GM19324 (cell line): ENCODE measurements around the gene MAPRE2.

ENCODE experiments used
- ATAC-seq: cut with Tn5 transposase; IDR thresholded peaks from one replicate; pipeline ENCODE4 v1.9.1; 2021; ENCODE audit warnings: mild to moderate bottlenecking, moderate library complexity; ENCODE audit not compliant: unreplicated experiment, low FRiP score

MAPRE2 gene

DNA sequence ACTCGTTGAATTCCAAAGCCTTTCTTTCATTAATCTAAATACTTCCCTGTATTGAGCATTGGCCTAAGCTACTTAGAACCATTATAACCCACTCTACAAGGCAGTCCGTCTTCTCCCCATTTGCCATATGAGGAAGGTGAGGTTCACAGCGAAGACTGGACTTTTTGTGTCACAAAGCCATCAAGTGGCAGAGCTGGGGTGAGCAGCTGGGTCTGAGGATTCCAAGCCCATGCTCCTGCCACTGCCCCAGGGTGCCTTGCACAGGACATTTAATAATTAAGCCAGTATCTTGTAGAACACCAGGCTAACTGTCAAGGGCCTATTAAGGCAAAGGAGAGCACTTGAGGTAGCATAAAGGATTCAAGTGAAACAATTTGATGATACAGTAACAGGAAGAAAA lies 130.8 kb downstream of the MAPRE2 start:
- no peak for ATAC-seq

DNA sequence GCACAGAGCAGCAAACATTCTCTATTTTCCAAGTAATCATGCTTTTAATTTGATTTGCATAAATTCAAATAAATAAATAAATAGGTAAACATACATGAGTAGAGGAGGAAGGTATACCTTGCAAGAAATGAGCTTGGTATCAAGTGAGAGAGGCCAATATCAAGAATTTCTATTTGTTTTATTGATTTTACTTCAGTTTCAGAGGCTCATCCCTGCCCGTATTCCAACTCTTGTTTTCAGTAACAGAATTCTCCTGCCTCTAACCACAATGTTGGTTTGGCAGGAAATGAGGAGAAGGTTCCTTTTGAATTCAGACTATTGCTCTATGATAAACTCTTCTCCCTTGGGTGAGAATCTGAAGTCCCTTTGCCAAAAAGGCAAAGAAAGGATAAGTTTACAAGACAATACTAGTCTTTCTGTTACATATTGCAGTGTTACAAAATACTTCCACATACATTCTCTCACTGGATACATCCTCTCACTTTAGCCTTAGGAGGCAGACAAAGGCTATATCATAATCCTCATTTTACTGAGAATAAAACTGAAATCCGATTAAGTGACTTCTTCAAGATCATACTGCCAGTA lies 131.3 kb downstream of the MAPRE2 start:
- ATAC-seq, result no peak

DNA sequence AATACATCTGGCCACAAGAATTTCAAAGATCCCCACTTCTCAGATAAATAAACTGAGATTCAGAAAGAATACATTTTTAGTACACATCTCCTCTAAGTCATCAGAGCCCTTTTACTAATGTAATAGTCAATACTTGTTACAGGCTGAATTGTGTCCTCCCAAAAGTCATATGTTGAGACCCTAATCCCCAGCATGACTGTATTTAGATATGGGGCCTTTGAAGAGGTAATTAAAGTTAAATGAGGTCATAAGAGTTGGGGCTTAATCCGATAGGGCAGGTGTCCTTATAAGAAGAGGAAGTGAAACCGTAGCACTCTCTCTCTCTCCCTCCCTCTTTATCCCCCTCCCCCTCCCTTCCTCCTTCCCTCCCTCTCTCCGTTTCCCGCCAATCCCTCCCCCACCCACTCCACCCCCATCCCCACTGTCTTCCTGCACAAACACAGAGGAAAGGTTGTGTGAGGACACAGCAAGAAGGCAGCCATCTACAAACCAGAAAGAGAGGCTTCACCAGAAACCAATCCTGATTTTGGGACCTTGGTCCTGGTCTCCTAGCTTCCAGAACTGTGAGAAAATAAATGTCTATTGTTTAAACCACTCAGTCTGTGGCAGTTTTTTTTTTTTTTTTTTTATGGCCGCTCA lies 133.0 kb downstream of the MAPRE2 start:
- no peak for ATAC-seq

DNA sequence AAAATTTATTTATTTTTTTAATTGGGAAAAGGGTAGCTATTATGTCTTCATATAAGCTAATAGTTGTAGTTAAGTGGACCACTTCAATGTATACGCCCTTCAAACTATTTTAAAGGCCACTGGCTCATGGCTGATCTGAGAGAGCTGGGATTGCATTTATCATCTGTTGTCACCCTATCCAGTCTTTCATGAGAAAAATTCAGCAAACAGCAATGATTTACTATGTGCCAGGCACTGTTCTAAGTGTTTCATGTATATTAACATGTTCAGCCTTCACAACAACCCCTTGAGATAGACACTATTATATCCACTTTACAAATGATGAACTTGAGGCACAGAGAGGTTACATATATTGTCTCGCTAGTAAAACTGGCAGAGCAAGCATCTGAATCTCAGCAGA lies 133.5 kb downstream of the MAPRE2 start:
- no peak for ATAC-seq

DNA sequence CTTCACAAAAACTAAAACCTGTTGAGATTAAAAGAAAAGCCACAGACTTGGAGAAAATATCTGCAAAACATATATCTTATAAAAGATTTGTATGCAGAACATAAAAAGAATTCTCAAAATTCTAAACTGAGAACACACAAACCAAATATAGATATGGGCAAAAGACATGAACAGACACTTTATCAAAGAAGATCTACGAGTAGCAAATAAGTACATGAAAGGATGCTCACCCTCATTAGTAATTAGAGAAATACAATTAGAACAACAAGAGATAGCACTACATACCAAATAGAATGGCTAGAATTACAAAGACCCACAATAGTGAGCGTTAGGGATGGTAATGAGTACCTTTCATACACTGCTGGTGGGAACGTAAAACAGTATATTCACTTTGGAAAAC lies 135.7 kb downstream of the MAPRE2 start:
- no peak for ATAC-seq

DNA sequence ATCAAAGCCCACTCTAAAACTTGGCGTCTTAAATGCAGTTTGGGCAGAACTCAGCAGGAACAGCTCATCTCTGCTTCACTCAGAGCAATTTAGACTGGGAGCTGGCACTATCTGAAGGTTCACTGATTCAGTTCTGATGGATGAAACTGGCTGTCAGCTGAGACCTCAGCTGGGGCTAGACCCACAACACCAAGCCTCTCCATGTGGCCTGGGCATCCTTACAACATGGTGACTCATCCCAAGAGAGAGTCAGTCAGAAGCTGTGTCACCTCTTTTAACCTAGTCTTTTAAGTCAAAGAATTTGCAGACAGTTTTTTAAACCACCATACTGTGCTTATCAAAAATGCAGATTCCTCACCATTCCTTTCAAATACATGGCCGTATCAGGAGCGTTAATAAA lies 137.0 kb downstream of the MAPRE2 start:
- ATAC-seq, result no peak

DNA sequence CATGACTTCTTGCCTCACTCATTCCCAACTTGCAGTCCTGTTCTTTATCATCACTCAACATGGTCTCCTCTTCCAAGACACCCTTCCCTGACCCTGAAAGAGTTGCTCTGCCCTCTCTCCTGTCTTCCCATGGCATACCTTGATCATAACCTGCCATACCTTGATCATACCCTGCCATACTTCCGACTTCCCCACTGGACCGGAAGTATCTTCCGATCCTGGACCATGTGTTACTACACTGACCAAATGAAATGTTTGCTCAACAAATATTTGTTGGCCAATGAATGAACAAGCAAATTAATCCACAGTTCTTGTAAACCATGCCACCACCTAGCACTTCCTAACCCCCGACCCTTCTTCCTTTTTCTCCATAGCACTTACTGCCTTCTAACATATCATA lies 138.7 kb downstream of the MAPRE2 start:
- no peak for ATAC-seq

DNA sequence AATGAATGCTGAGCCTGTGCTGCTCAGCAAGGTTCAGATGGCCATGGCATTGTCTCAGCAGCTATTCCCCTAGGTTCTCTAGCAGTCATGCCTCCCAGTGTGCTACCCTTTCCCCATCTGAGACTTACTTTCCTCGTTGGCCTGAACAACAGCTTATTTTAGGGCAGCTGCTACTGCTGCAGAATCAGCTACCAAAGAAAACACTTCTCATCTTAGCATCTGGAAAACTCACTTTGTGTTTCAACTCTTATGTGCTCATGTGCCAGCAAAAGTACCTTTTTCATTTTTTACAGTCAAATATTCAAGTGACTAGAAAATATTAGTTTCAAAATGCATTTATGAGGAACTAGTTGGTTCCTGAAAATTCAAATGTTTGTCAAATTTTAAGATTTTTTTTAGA lies 139.2 kb downstream of the MAPRE2 start:
- no peak for ATAC-seq

DNA sequence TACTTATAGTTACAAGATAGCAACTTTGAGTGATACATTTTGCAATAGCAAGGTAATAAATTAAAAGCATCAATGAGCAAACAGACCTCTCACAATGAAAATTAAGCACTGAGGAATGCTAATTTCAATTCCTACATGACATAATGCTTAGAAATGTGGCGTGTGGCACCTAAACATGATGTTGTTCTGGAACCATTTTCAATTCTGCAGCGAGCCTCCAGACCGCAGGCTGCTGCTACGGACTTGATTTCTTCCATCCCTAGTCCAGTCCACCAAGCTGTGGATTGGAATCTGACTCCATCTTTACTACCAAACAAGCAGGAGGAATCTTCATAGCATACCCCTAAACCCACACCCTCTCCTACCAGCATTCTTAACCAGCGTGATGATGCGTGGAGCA lies 140.9 kb downstream of the MAPRE2 start:
- no peak for ATAC-seq

DNA sequence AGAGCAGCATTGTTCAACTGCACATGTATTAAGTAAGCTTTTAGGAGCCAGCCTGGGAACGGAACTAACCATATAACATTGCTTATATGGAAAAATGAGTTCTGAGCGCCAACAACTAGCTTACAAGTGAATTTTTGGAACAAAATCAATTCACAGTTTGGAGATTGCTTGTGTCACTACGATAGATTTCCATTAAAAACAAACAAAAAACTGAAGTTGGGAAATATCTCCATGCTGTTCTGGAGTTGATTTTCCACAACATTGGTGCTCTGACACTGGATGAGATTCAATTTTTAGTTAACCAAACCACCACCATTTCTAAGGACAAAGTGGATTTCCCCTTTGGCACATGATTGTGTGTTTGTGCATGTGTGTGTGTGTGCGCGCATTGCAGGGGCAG lies 142.7 kb downstream of the MAPRE2 start:
- no peak for ATAC-seq

DNA sequence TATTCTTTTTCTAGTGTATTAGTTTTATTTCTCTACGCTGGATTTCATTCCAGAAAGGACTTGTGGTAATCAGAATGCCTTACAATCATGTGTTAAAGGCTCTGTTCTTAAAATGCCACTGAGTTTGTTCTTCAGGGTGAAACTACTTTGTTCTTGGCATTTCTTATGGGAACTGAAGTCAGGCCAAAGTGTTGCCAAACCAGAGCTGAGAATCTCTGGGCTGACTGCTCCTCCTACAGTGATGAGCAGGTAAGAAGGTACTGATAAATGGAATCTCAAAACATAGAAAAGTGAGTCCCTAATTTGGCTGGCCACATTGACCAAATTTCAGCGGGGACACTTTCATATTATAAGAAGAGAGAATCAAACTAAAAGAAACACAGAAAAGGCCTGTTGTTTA lies 144.6 kb downstream of the MAPRE2 start:
- ATAC-seq, result no peak

DNA sequence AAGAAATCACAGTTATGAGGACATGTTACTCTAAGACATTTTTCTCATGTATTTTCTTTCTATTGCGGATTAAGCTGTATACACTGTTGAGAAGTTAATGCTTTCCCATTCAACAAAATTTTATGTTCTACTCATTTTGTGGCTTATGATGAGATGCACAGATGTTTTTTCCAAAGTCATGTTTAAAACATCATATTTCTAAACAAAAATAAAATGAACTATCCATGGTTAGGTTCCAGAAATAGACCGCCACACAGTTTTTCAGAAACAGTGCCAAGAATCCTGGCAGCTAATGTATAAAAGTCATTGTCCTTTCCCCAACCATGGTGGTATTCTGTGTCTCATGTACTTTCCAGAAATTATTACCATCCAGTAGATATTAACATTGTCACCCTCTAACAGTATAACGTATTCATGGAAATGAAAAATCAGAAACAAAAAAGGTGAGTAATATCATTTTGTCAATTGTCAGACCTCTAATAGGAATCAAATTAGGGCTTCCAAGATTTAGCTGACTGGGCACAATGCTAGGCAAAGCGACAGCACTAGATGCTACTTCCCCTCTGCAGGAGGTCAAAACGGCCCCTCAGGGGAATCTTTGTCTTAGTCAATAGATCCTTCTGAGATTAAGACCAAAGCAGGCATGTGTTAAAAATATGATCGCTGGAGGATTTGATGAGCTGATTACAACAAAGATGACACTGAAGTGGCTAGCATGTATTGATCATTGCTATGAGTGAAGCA lies 145.2 kb downstream of the MAPRE2 start:
- ATAC-seq, result no peak

DNA sequence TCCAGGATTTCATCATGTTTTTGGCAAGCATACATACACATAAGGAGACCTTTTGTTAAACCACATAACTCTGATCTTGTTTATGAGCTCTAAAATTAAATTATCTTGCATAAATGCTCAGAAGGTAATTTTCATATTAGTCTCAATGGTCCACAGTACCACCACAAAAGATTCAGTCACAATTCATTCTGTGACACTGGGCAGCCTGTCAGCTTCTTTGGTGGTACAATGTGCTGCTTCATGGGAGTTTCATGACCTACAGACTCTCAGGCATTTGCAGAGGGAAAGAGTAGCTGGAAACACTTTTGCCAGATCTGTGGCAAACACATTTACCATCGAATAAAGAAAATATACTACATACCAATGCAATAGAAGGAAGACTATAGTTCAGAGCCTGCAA lies 148.3 kb downstream of the MAPRE2 start:
- no peak for ATAC-seq

DNA sequence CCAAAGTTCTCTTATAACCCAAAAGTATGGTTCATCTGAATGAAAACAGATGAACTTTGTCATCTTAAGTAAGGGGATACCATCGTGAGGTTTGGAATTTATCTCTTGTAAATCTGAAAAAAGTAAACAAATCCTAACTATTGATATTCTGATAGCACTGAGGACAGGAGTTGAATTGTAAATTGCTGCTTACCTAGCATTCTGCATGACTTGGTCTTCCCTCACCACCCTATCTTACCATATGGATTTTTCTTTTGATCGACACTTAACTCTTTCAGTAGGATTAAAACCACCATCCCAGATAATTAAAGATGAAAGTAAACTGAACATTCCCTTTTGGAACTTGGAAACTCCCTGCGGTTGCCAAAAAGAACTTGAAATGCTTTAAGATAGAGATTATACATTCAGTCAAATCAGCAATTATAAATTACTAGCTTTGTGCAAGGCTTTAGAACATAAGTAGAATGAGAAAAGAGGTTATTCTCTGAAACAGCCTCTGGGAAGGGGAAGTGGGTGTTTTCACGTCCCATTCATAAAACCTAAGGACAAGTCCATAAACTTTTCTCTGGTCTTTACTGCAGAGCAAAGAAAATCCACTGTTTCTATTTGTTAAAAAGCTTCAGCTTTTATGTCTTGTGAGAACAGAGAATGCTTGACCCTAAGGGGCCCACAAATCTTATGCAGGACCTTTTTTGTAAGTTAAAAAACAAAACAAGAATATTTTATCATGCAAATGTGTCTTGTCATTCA lies 149.9 kb downstream of the MAPRE2 start:
- no peak for ATAC-seq

DNA sequence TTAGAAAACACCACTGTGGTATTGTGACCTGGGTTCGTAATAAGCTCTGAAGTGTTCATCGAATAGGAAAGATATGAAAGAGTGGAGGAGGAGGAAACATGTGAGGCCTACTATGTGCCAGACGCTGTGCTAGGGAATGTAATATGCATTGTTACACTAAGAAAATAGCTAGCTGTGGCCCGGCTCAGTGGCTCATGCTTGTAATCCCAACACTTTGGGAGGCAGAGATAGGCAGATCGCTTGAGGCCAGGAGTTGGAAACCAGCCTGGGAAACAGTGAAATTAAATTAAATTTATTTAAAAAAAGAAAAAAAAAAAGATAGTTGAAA lies 150.4 kb downstream of the MAPRE2 start:
- ATAC-seq, result no peak

DNA sequence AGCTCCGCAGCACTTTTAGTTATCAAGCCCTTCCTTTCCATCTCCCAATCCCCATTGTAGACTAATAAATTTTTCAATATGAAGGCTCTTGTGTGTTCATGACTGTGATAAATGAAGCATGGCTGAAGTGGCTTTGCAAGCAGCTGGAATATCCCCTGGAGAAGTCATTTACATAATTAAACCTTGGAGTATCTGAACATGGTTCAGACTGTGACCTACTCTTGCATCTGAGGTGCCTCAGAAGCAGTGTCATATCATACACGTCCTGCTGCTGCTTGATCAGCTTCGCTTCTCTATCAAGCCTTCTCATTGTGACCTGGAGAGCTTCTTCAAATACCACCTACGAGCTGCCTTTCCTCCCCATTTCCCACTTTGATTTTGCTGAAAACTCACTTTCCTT lies 151.2 kb downstream of the MAPRE2 start:
- ATAC-seq, result no peak
